ENCODE data around the gene PPP1R14D. TPM values are rescaled to one million over a fixed set of nuclear protein-coding genes. Genes with fewer than 3 reads are reported as not detected.

The PPP1R14D gene
- total and polyA plus RNA-seq, 2 experiments from 2014 or later = not detected

- peaks cover 9% of the 10 kb centered on the region for H3K27me3 ChIP-seq (replicated peaks; ENCODE audit: insufficient read depth)
- H3K79me2 ChIP-seq (ENCODE audit: insufficient read depth) = no peaks in the 10 kb centered on the region
- no peaks in the 10 kb centered on the region for H3K36me3 ChIP-seq (ENCODE audit: low read depth)
- H3K4me3 ChIP-seq = peak overlapping the region; percentile 62
- no peaks in the 10 kb centered on the region for H3K4me1 ChIP-seq (ENCODE audit: insufficient read depth)
- H3K27ac ChIP-seq = no peak overlapping the region
- H3K4me2 ChIP-seq (ENCODE audit: unreplicated experiment) = peak overlapping the region; percentile 67
- in situ Hi-C loops (cut with MboI) = no loop called here
- H3K9ac ChIP-seq = no peak overlapping the region
- WGBS, 2 experiments (ENCODE audit: low coverage in 1 of 2, low lambda C conversion rate in 2 of 2, missing lambda C conversion rate in 2 of 2) = 46 to 47% methylated on average over 32 to 33 of the region's 33 CpGs
- no peak for TF ChIP-seq EZH2 (IDR thresholded peaks at IDR 0.05; ENCODE audit: insufficient read depth, poor library complexity, severe bottlenecking)
- no peak for TF ChIP-seq EZH2phosphoT487 (IDR thresholded peaks at IDR 0.05; ENCODE audit: insufficient read depth, low read depth)
- no peaks in the 10 kb centered on the region for H3F3A ChIP-seq (ENCODE audit: insufficient read depth)
- H4K20me1 ChIP-seq (ENCODE audit: insufficient read depth) = no peaks in the 10 kb centered on the region
- no peak for DNase-seq
- no peaks in the 10 kb centered on the region for H3K9me2 ChIP-seq (ENCODE audit: insufficient read depth)
- no peaks in the 10 kb centered on the region for H3K9me3 ChIP-seq (ENCODE audit: low read depth)
- H2AFZ ChIP-seq = peak overlapping the region; percentile 68
These were observed 44.5 kb upstream of the PPP1R14D start for GRCh38 chr15:40872791-40873693.

GRCh38 chr15:40871749-40872617, 43.5 kb upstream of the PPP1R14D start:
- in situ Hi-C loops (cut with MboI) = no loop called here
- H3K36me3 ChIP-seq (ENCODE audit: low read depth) = no peaks in the 10 kb centered on the region
- H3K4me3 ChIP-seq = no peak overlapping the region
- TF ChIP-seq EZH2phosphoT487 (IDR thresholded peaks at IDR 0.05; ENCODE audit: insufficient read depth, low read depth) (no peak), EZH2 (IDR thresholded peaks at IDR 0.05; ENCODE audit: insufficient read depth, poor library complexity, severe bottlenecking) (no peak)
- H2AFZ ChIP-seq = no peak overlapping the region
- no peak for DNase-seq
- no peak overlapping the region for H3K4me2 ChIP-seq (ENCODE audit: unreplicated experiment)
- no peaks in the 10 kb centered on the region for H3K4me1 ChIP-seq (ENCODE audit: insufficient read depth)
- no peaks in the 10 kb centered on the region for H3F3A ChIP-seq (ENCODE audit: insufficient read depth)
- H3K27me3 ChIP-seq (replicated peaks; ENCODE audit: insufficient read depth) = peaks cover 9% of the 10 kb centered on the region
- H3K79me2 ChIP-seq (ENCODE audit: insufficient read depth) = no peaks in the 10 kb centered on the region
- no peaks in the 10 kb centered on the region for H4K20me1 ChIP-seq (ENCODE audit: insufficient read depth)
- no peak overlapping the region for H3K27ac ChIP-seq
- no peaks in the 10 kb centered on the region for H3K9me2 ChIP-seq (ENCODE audit: insufficient read depth)
- no peaks in the 10 kb centered on the region for H3K9me3 ChIP-seq (ENCODE audit: low read depth)
- no peak overlapping the region for H3K9ac ChIP-seq
- WGBS, 2 experiments (ENCODE audit: low coverage in 1 of 2, low lambda C conversion rate in 2 of 2, missing lambda C conversion rate in 2 of 2) = 70 to 74% methylated on average over 10 to 13 of the region's 13 CpGs

GRCh38 chr15:40870716-40871115, 42.2 kb upstream of the PPP1R14D start:
- no peaks in the 10 kb centered on the region for H3K36me3 ChIP-seq (ENCODE audit: low read depth)

GRCh38 chr15:40869686-40870085, 41.2 kb upstream of the PPP1R14D start:
- Histone ChIP-seq H3K4me1 (ENCODE audit: insufficient read depth) (no peaks in the 10 kb centered on the region), H4K20me1 (ENCODE audit: insufficient read depth) (no peaks in the 10 kb centered on the region), H2AFZ (no peak overlapping the region), H3K4me3 (no peak overlapping the region), H3K9me3 (ENCODE audit: low read depth) (no peaks in the 10 kb centered on the region), H3K79me2 (ENCODE audit: insufficient read depth) (no peaks in the 10 kb centered on the region), H3F3A (ENCODE audit: insufficient read depth) (no peaks in the 10 kb centered on the region), H3K36me3 (ENCODE audit: low read depth) (no peaks in the 10 kb centered on the region), H3K27ac (no peak overlapping the region), H3K4me2 (ENCODE audit: unreplicated experiment) (no peak overlapping the region), H3K27me3 (replicated peaks; ENCODE audit: insufficient read depth) (peaks cover 8% of the 10 kb centered on the region), H3K9me2 (ENCODE audit: insufficient read depth) (no peaks in the 10 kb centered on the region), H3K9ac (no peak overlapping the region)
- in situ Hi-C loops (cut with MboI) = no loop called here
- DNase-seq = no peak
- WGBS, 2 experiments (ENCODE audit: low coverage in 1 of 2, low lambda C conversion rate in 2 of 2, missing lambda C conversion rate in 2 of 2) = 53 to 57% methylated on average over 5 of the region's 5 CpGs
- no peak for TF ChIP-seq EZH2 (IDR thresholded peaks at IDR 0.05; ENCODE audit: insufficient read depth, poor library complexity, severe bottlenecking)
- no peak for TF ChIP-seq EZH2phosphoT487 (IDR thresholded peaks at IDR 0.05; ENCODE audit: insufficient read depth, low read depth)

More at GRCh38 chr15:40870716-40871115, 42.2 kb upstream of the PPP1R14D start:
- 71 to 73% methylated on average over 1 of the region's 1 CpG for WGBS, 2 experiments (ENCODE audit: low coverage in 1 of 2, low lambda C conversion rate in 2 of 2, missing lambda C conversion rate in 2 of 2)
- H3K9ac ChIP-seq = no peak overlapping the region
- no peaks in the 10 kb centered on the region for H3K4me1 ChIP-seq (ENCODE audit: insufficient read depth)
- no peak for TF ChIP-seq EZH2 (IDR thresholded peaks at IDR 0.05; ENCODE audit: insufficient read depth, poor library complexity, severe bottlenecking)
- TF ChIP-seq EZH2phosphoT487 (IDR thresholded peaks at IDR 0.05; ENCODE audit: insufficient read depth, low read depth) = no peak
- H3K4me3 ChIP-seq = no peak overlapping the region
- H3K4me2 ChIP-seq (ENCODE audit: unreplicated experiment) = no peak overlapping the region
- in situ Hi-C loops (cut with MboI) = no loop called here
- no peaks in the 10 kb centered on the region for H3K79me2 ChIP-seq (ENCODE audit: insufficient read depth)
- H3K27me3 ChIP-seq (replicated peaks; ENCODE audit: insufficient read depth) = peaks cover 9% of the 10 kb centered on the region
- H4K20me1 ChIP-seq (ENCODE audit: insufficient read depth) = no peaks in the 10 kb centered on the region
- H3F3A ChIP-seq (ENCODE audit: insufficient read depth) = no peaks in the 10 kb centered on the region
- H3K9me2 ChIP-seq (ENCODE audit: insufficient read depth) = no peaks in the 10 kb centered on the region
- no peak for DNase-seq
- no peaks in the 10 kb centered on the region for H3K9me3 ChIP-seq (ENCODE audit: low read depth)
- no peak overlapping the region for H3K27ac ChIP-seq
- H2AFZ ChIP-seq = no peak overlapping the region

All from GM23248 (cell line).